ENCODE data around the gene LANCL1. TPM values are rescaled to one million over a fixed set of nuclear protein-coding genes. Genes with fewer than 3 reads are reported as not detected.
A peak's percentile ranks its signal among the peaks of the same experiment; 100 is the strongest.

The LANCL1 gene
- 10 to 100 TPM; 43.3 to 45.4 TPM for total RNA-seq

- CTCF ChIA-PET = interaction anchor here (1.0 to 1.8 kb wide), 4 partner anchors 8 to 27 kb away, joined by 3 to 6 read pairs (median 4); no protein-coding TSS in a partner anchor
- Mint-ChIP-seq H3K27ac (peak within 1 kb of the TSS; percentile 97), H3K4me3 (peak within 1 kb of the TSS; percentile 97), H3K36me3 (ENCODE audit: low read depth) (peaks cover 23% of the 10 kb centered on the region), H3K27me3 (no peaks in the 10 kb centered on the region), H3K4me1 (peaks cover 45% of the 10 kb centered on the region), H3K9me3 (ENCODE audit: low read depth) (no peaks in the 10 kb centered on the region)
- ATAC-seq (peak; percentile 99), DNase-seq (peak; percentile 89)
- intact Hi-C loops (cut with DNase I, micrococcal nuclease) = loop anchor here (1.0 to 5.0 kb wide), 4 partner anchors 304 to 474 kb away; partner anchors contain the start of genes KANSL1L (in 1 of the 2) and RPE (in 1 of the 2)
- POLR2A ChIA-PET = no interaction called here
Measured at GRCh38 chr2:210476194-210477128, at the start of gene LANCL1. TSS of gene LANCL1 (minus strand) at chr2:210476759. CDS start at chr2:210476396, 363 bp downstream.

- Mint-ChIP-seq H3K9me3 (ENCODE audit: low read depth) (no peaks in the 10 kb centered on the region), H3K4me3 (no peak overlapping the region), H3K27me3 (peaks cover 8% of the 10 kb centered on the region), H3K27ac (no peak overlapping the region), H3K4me1 (no peaks in the 10 kb centered on the region), H3K36me3 (ENCODE audit: low read depth) (no peaks in the 10 kb centered on the region)
- no peak for ATAC-seq
- ChIA-PET CTCF (interaction anchor here (1.3 kb wide), 1 partner anchor 21 kb away, joined by 5 read pairs; no protein-coding TSS in a partner anchor), POLR2A (interaction anchor here (0.6 kb wide), 1 partner anchor 10 kb away, joined by 4 read pairs; no protein-coding TSS in a partner anchor)
- intact Hi-C loops (cut with DNase I, micrococcal nuclease) = no loop called here
- DNase-seq = no peak
Measured at GRCh38 chr2:210524533-210524932, 48.0 kb upstream of the LANCL1 start.

GRCh38 chr2:210523650-210524289 is 47.2 kb upstream of the LANCL1 start:
- Mint-ChIP-seq H3K4me1 (no peaks in the 10 kb centered on the region), H3K27ac (no peak overlapping the region), H3K9me3 (ENCODE audit: low read depth) (no peaks in the 10 kb centered on the region), H3K36me3 (ENCODE audit: low read depth) (no peaks in the 10 kb centered on the region), H3K27me3 (peaks cover 9% of the 10 kb centered on the region), H3K4me3 (no peak overlapping the region)
- no peak for DNase-seq
- ChIA-PET POLR2A (no interaction called here), CTCF (interaction anchor here (1.3 kb wide), 1 partner anchor 20 kb away, joined by 5 read pairs; no protein-coding TSS in a partner anchor)
- intact Hi-C loops (cut with DNase I, micrococcal nuclease) = no loop called here
- no peak for ATAC-seq

GRCh38 chr2:210522399-210522798 is 45.8 kb upstream of the LANCL1 start:
- Mint-ChIP-seq H3K4me3 (no peak overlapping the region), H3K27ac (no peak overlapping the region), H3K36me3 (ENCODE audit: low read depth) (no peaks in the 10 kb centered on the region), H3K9me3 (ENCODE audit: low read depth) (no peaks in the 10 kb centered on the region), H3K27me3 (peaks cover 7% of the 10 kb centered on the region), H3K4me1 (no peaks in the 10 kb centered on the region)
- intact Hi-C loops (cut with DNase I, micrococcal nuclease) = no loop called here
- no peak for DNase-seq
- ChIA-PET POLR2A (no interaction called here), CTCF (no interaction called here)
- ATAC-seq = no peak

- no peak for ATAC-seq
- CTCF ChIA-PET = no interaction called here
- Mint-ChIP-seq H3K9me3 (ENCODE audit: low read depth) (peaks cover 9% of the 10 kb centered on the region), H3K27ac (no peak overlapping the region), H3K4me3 (no peak overlapping the region), H3K36me3 (ENCODE audit: low read depth) (no peaks in the 10 kb centered on the region), H3K27me3 (peaks cover 15% of the 10 kb centered on the region), H3K4me1 (no peaks in the 10 kb centered on the region)
- DNase-seq = no peak
- POLR2A ChIA-PET = no interaction called here
- intact Hi-C loops (cut with DNase I, micrococcal nuclease) = no loop called here
Measured at GRCh38 chr2:210519594-210519993, 43.0 kb upstream of the LANCL1 start.

GRCh38 chr2:210517264-210517663 is 40.7 kb upstream of the LANCL1 start:
- H3K9me3 Mint-ChIP-seq (ENCODE audit: low read depth) = peaks cover 10% of the 10 kb centered on the region
- H3K27me3 Mint-ChIP-seq = peaks cover 13% of the 10 kb centered on the region
- intact Hi-C loops (cut with DNase I, micrococcal nuclease) = no loop called here
- ChIA-PET POLR2A (no interaction called here), CTCF (interaction anchor here (3.3 kb wide), 1 partner anchor 14 kb away, joined by 11 read pairs; no protein-coding TSS in a partner anchor)
- no peaks in the 10 kb centered on the region for H3K4me1 Mint-ChIP-seq
- H3K36me3 Mint-ChIP-seq (ENCODE audit: low read depth) = no peaks in the 10 kb centered on the region
- H3K4me3 Mint-ChIP-seq = no peak overlapping the region
- ATAC-seq (no peak), DNase-seq (no peak)
- H3K27ac Mint-ChIP-seq = no peak overlapping the region

GRCh38 chr2:210515911-210516310 is 39.4 kb upstream of the LANCL1 start:
- Mint-ChIP-seq H3K27me3 (peaks cover 13% of the 10 kb centered on the region), H3K9me3 (ENCODE audit: low read depth) (peaks cover 10% of the 10 kb centered on the region), H3K27ac (no peak overlapping the region), H3K36me3 (ENCODE audit: low read depth) (no peaks in the 10 kb centered on the region), H3K4me3 (no peak overlapping the region), H3K4me1 (no peaks in the 10 kb centered on the region)
- intact Hi-C loops (cut with DNase I, micrococcal nuclease) = no loop called here
- ChIA-PET CTCF (interaction anchor here (0.6 to 3.3 kb wide), 2 partner anchors 12 to 265 kb away, joined by 3 to 11 read pairs; no protein-coding TSS in a partner anchor), POLR2A (no interaction called here)
- ATAC-seq = no peak
- no peak for DNase-seq

GRCh38 chr2:210503725-210504191 is 27.2 kb upstream of the LANCL1 start:
- peaks cover 9% of the 10 kb centered on the region for H3K9me3 Mint-ChIP-seq (ENCODE audit: low read depth)
- intact Hi-C loops (cut with DNase I, micrococcal nuclease) = loop anchor here in 1 of 2 experiments (5.0 kb wide), 1 partner anchor 654 kb away; no protein-coding TSS in a partner anchor
- CTCF ChIA-PET = interaction anchor here (0.6 to 2.8 kb wide), 14 partner anchors 9 to 390 kb away, joined by 3 to 11 read pairs (median 4); no protein-coding TSS in a partner anchor
- POLR2A ChIA-PET = no interaction called here
- no peak overlapping the region for H3K4me3 Mint-ChIP-seq
- ATAC-seq = no peak
- H3K4me1 Mint-ChIP-seq = no peaks in the 10 kb centered on the region
- H3K36me3 Mint-ChIP-seq (ENCODE audit: low read depth) = peaks cover 7% of the 10 kb centered on the region
- no peak for DNase-seq
- peaks cover 20% of the 10 kb centered on the region for H3K27me3 Mint-ChIP-seq
- H3K27ac Mint-ChIP-seq = no peak overlapping the region

GRCh38 chr2:210503001-210503623 is 26.6 kb upstream of the LANCL1 start:
- intact Hi-C loops (cut with DNase I, micrococcal nuclease) = loop anchor here in 1 of 2 experiments (5.0 kb wide), 1 partner anchor 654 kb away; no protein-coding TSS in a partner anchor
- CTCF ChIA-PET = interaction anchor here (0.6 to 2.8 kb wide), 20 partner anchors 8 to 648 kb away, joined by 3 to 11 read pairs (median 3); no protein-coding TSS in a partner anchor
- Mint-ChIP-seq H3K4me3 (peak overlapping the region; percentile 8), H3K9me3 (ENCODE audit: low read depth) (peaks cover 9% of the 10 kb centered on the region), H3K4me1 (no peaks in the 10 kb centered on the region), H3K27me3 (peaks cover 20% of the 10 kb centered on the region), H3K27ac (no peak overlapping the region), H3K36me3 (ENCODE audit: low read depth) (peaks cover 7% of the 10 kb centered on the region)
- peak; percentile 48 for DNase-seq
- POLR2A ChIA-PET = no interaction called here
- ATAC-seq = peak; percentile 39

- intact Hi-C loops (cut with DNase I, micrococcal nuclease) = no loop called here
- Mint-ChIP-seq H3K27ac (no peak overlapping the region), H3K36me3 (ENCODE audit: low read depth) (peaks cover 6% of the 10 kb centered on the region), H3K27me3 (peaks cover 12% of the 10 kb centered on the region), H3K4me1 (no peaks in the 10 kb centered on the region), H3K9me3 (ENCODE audit: low read depth) (peaks cover 6% of the 10 kb centered on the region), H3K4me3 (no peak overlapping the region)
- ChIA-PET POLR2A (no interaction called here), CTCF (interaction anchor here (0.6 to 1.1 kb wide), 3 partner anchors 10 to 252 kb away, joined by 3 to 7 read pairs (median 3); no protein-coding TSS in a partner anchor)
- ATAC-seq = no peak
- no peak for DNase-seq
Measured at GRCh38 chr2:210496512-210496911, 20.0 kb upstream of the LANCL1 start.

GRCh38 chr2:210493528-210493927 is 17.0 kb upstream of the LANCL1 start:
- POLR2A ChIA-PET = no interaction called here
- H3K4me1 Mint-ChIP-seq = no peaks in the 10 kb centered on the region
- no peak for ATAC-seq
- no peaks in the 10 kb centered on the region for H3K9me3 Mint-ChIP-seq (ENCODE audit: low read depth)
- no peak overlapping the region for H3K4me3 Mint-ChIP-seq
- H3K27ac Mint-ChIP-seq = no peak overlapping the region
- CTCF ChIA-PET = no interaction called here
- intact Hi-C loops (cut with DNase I, micrococcal nuclease) = no loop called here
- H3K36me3 Mint-ChIP-seq (ENCODE audit: low read depth) = no peaks in the 10 kb centered on the region
- peaks cover 7% of the 10 kb centered on the region for H3K27me3 Mint-ChIP-seq
- no peak for DNase-seq

Data from activated CD4-positive, alpha-beta T cell treated with anti-CD3 and anti-CD28 coated beads for 36 hours (primary cell).